DND-41 (cell line): ENCODE measurements around the gene PDZRN4.

ENCODE experiments used
- ATAC-seq: fragments of 200-7000 bp; cut with Tn5 transposase; 3 replicates; pipeline ENCODE4 v1.9.1; 2021; ENCODE audit warnings: low read depth; ENCODE audit not compliant: insufficient read depth
- DNase-seq: peaks from one replicate; pipeline ENCODE4 v3.0.0-alpha.2; 2020
- H2AFZ ChIP-seq: 2 replicates; pipeline ENCODE4 v1.6.0; 2012; ENCODE audit warnings: low read depth, low read length
- H3K27ac ChIP-seq: 2 replicates; pipeline ENCODE4 v1.5.1; 2012; ENCODE audit warnings: low read length, inconsistent platforms
- H3K27me3 ChIP-seq: fragments of 200-600 bp; sonication (generic); 2 replicates; pipeline ENCODE4 v1.6.0; 2012; ENCODE audit warnings: low read length, mild to moderate bottlenecking, inconsistent platforms; ENCODE audit not compliant: insufficient read depth, poor library complexity
- H3K36me3 ChIP-seq: 2 replicates; pipeline ENCODE4 v1.5.1; 2012; ENCODE audit warnings: low read length, inconsistent platforms; ENCODE audit not compliant: insufficient read depth
- H3K4me1 ChIP-seq: 2 replicates; pipeline ENCODE4 v1.5.1; 2012; ENCODE audit warnings: mild to moderate bottlenecking, low read length; ENCODE audit not compliant: insufficient read depth
- H3K4me2 ChIP-seq: 2 replicates; pipeline ENCODE4 v1.6.0; 2012; ENCODE audit warnings: mild to moderate bottlenecking, moderate library complexity, low read length, inconsistent platforms; ENCODE audit not compliant: insufficient read depth
- H3K4me3 ChIP-seq, 2 experiments: fragments of 200-600 bp in 1 of 2; shearing (Covaris generic) in 1 of 2; 2 replicates each; pipeline ENCODE4 v1.5.1; 2012 to 2016; ENCODE audit warnings: inconsistent platforms in 2 of 2, low read length in 2 of 2, mild to moderate bottlenecking in 2 of 2, low read depth in 1 of 2, moderate library complexity in 1 of 2
- H3K79me2 ChIP-seq: 2 replicates; pipeline ENCODE4 v1.6.0; 2012; ENCODE audit warnings: low read length, inconsistent platforms; ENCODE audit not compliant: insufficient read depth
- H3K9ac ChIP-seq: 2 replicates; pipeline ENCODE4 v1.6.0; 2012; ENCODE audit warnings: low read depth, mild to moderate bottlenecking, inconsistent platforms, low read length, moderate library complexity
- H3K9me3 ChIP-seq: 2 replicates; pipeline ENCODE4 v1.5.1; 2012; ENCODE audit warnings: low read length, moderate library complexity, mild to moderate bottlenecking, inconsistent platforms; ENCODE audit not compliant: insufficient read depth, severe bottlenecking
- H4K20me1 ChIP-seq: 2 replicates; pipeline ENCODE4 v1.6.0; 2012; ENCODE audit warnings: low read length; ENCODE audit not compliant: insufficient read depth
- EZH2 ChIP-seq: IDR thresholded peaks from 3 replicates; pipeline ENCODE4 v1.6.1; 2012; ENCODE audit warnings: borderline replicate concordance, low read depth, mild to moderate bottlenecking, moderate library complexity, low read length, inconsistent platforms; ENCODE audit not compliant: severe bottlenecking
- TF ChIP-seq, protein P1 (sequence below): IDR thresholded peaks from 2 replicates; pipeline ENCODE4 v1.5.1; 2012; ENCODE audit warnings: borderline replicate concordance, low read length, moderate library complexity, mild to moderate bottlenecking; ENCODE audit not compliant: poor library complexity, severe bottlenecking; ENCODE audit errors: extremely low read depth

PDZRN4 gene

DNA sequence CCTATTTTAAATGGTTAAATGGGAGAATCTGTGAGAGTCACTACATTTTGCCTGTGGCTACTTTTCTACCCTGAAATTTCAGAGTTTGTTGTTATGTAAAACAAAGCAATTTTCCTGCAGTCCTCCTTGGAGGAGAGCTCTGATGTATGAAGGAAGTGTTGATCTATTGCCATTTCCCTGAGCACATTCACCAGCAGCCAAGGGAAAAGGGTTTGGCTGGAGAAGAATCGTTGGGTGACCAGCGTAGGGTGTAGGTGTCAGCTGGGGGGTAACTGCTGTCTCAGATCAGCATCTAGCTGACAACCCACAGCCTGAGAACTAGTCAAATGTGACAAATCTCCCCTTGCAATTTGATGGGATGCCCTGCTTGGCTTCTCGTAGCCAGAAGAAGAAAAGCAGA lies 230.5 kb downstream of the PDZRN4 start:
- H2AFZ ChIP-seq, result no peak overlapping the region
- TF ChIP-seq, protein P1, sequence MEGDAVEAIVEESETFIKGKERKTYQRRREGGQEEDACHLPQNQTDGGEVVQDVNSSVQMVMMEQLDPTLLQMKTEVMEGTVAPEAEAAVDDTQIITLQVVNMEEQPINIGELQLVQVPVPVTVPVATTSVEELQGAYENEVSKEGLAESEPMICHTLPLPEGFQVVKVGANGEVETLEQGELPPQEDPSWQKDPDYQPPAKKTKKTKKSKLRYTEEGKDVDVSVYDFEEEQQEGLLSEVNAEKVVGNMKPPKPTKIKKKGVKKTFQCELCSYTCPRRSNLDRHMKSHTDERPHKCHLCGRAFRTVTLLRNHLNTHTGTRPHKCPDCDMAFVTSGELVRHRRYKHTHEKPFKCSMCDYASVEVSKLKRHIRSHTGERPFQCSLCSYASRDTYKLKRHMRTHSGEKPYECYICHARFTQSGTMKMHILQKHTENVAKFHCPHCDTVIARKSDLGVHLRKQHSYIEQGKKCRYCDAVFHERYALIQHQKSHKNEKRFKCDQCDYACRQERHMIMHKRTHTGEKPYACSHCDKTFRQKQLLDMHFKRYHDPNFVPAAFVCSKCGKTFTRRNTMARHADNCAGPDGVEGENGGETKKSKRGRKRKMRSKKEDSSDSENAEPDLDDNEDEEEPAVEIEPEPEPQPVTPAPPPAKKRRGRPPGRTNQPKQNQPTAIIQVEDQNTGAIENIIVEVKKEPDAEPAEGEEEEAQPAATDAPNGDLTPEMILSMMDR, result no peak
- no peak for TF ChIP-seq EZH2
- H3K27ac ChIP-seq, result no peak overlapping the region
- DNase-seq (no peak), ATAC-seq (no peak)
- no peak overlapping the region for H3K4me2 ChIP-seq
- no peak overlapping the region for H3K9ac ChIP-seq
- no peaks in the 10 kb centered on the region for H3K79me2 ChIP-seq
- no peaks in the 10 kb centered on the region for H3K36me3 ChIP-seq
- H4K20me1 ChIP-seq, result no peaks in the 10 kb centered on the region
- no peaks in the 10 kb centered on the region for H3K27me3 ChIP-seq
- H3K4me1 ChIP-seq, result no peaks in the 10 kb centered on the region
- H3K4me3 ChIP-seq, result no peak overlapping the region
- no peaks in the 10 kb centered on the region for H3K9me3 ChIP-seq

DNA sequence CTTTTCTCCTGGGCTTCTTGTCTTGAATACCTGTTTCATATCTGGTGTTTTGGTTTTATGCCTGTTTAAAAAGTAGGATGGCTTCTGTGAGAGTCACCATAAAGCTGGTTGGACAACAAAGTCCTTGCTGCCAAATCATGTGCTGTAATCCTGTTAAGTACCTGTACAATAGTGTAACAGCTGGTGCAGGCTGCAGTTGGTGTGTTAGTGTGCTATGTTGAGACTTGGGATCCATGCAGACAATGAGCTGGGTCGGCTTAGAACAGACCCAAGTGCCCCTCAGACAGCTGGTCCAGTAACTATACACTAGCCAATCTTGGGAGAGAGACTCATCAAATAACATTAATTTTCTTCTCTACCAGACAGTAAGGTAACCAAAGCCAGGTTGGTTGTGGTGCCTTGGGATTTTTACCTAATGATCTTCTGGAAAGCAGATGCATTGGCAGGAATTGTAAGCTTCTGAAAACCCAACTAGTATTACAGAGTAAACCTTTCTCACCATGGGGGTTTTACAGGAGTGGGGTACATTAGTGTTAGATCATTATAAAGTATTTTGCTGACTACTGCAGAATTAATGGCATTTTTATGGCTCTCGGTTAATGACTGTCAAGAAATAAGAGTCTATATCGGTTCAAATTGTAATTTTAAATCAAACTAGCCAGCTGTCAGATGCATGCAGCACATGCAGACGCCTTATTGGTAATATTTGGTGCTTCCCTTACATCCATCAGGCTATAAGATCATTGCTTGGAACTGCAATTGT lies 231.2 kb downstream of the PDZRN4 start:
- Histone ChIP-seq H3K27me3 (no peaks in the 10 kb centered on the region), H3K4me2 (no peak overlapping the region)
- no peak for DNase-seq

DNA sequence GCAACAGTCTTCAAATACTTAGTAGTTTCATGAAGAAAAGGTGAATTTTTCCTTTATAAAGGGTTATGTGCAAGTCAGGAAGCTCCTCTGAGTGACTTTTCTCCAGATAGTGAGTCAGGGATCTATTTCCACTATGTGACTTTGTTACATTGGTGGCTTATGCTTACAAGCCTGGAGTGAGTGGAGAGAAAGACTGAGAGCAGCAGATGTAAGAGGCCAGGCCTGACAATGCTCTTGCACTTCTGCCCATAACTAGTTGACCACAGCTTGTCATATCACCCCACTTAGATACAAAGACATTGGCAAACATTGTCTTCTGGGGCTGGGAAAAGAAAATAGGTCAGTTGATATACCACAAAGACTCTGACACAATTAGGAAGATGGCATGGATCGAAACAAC lies 236.5 kb downstream of the PDZRN4 start:
- Histone ChIP-seq H4K20me1 (no peaks in the 10 kb centered on the region), H3K4me3 (no peak overlapping the region), H3K9me3 (no peaks in the 10 kb centered on the region), H3K36me3 (no peaks in the 10 kb centered on the region), H2AFZ (no peak overlapping the region), H3K9ac (no peak overlapping the region), H3K4me2 (no peak overlapping the region), H3K79me2 (no peaks in the 10 kb centered on the region), H3K27me3 (no peaks in the 10 kb centered on the region), H3K27ac (no peak overlapping the region), H3K4me1 (no peaks in the 10 kb centered on the region)
- no peak for TF ChIP-seq EZH2
- TF ChIP-seq, protein P1, result no peak
- DNase-seq (no peak), ATAC-seq (no peak)

More for the DNA sequence above, 231.2 kb downstream of the PDZRN4 start:
- H3K4me3 ChIP-seq, result no peak overlapping the region
- no peak for ATAC-seq
- H3K79me2 ChIP-seq, result no peaks in the 10 kb centered on the region
- no peaks in the 10 kb centered on the region for H3K4me1 ChIP-seq
- no peak overlapping the region for H3K9ac ChIP-seq
- no peaks in the 10 kb centered on the region for H4K20me1 ChIP-seq
- H3K9me3 ChIP-seq, result no peaks in the 10 kb centered on the region
- no peak overlapping the region for H2AFZ ChIP-seq
- H3K36me3 ChIP-seq, result no peaks in the 10 kb centered on the region
- H3K27ac ChIP-seq, result no peak overlapping the region
- TF ChIP-seq, protein P1, result no peak
- no peak for TF ChIP-seq EZH2

DNA sequence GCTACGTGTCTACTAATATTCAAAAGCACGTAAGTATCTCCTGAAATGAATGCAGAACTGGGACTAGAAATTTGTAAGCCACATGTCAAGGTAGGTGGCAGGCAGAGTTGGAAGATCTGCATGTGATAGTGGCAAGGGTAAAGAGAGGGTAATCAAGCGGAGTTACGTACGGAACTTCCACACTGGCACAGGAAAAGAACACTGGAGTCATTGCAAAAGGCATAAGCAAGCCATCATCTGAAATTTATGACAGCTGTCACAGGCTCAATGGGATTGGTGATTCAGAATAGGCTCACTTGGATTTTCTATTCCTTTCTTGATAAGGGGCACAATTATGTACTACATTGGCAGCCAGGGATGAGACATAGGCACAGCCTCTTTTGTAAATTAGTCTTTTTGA lies 245.3 kb downstream of the PDZRN4 start:
- H3K9me3 ChIP-seq, result no peaks in the 10 kb centered on the region
- no peak for ATAC-seq
- no peaks in the 10 kb centered on the region for H3K27me3 ChIP-seq
- no peak overlapping the region for H3K4me2 ChIP-seq
- no peak for TF ChIP-seq EZH2
- TF ChIP-seq, protein P1, result no peak
- H2AFZ ChIP-seq, result no peak overlapping the region
- no peaks in the 10 kb centered on the region for H4K20me1 ChIP-seq
- no peak for DNase-seq
- no peak overlapping the region for H3K27ac ChIP-seq
- no peaks in the 10 kb centered on the region for H3K36me3 ChIP-seq
- H3K79me2 ChIP-seq, result no peaks in the 10 kb centered on the region
- H3K4me3 ChIP-seq, result no peak overlapping the region
- H3K9ac ChIP-seq, result no peak overlapping the region
- no peaks in the 10 kb centered on the region for H3K4me1 ChIP-seq
